KMS-11 (cell line): ENCODE data around the gene NCR2.
A peak's percentile ranks its signal among the peaks of the same experiment; 100 is the strongest.

Experiments used
- H2AFZ ChIP-seq: fragments of 200-600 bp; sonication (generic); 2 replicates; pipeline ENCODE4 v1.6.1; 2016; ENCODE audit warnings: antibody characterized with exemption, mixed run types, low read depth
- H3K27ac ChIP-seq: fragments of 200-600 bp; sonication (generic); 2 replicates; pipeline ENCODE4 v1.6.1; 2016; ENCODE audit warnings: mild to moderate bottlenecking, mixed run types
- H3K27me3 ChIP-seq: fragments of 200-600 bp; sonication (generic); 2 replicates; pipeline ENCODE4 v1.6.1; 2017; ENCODE audit warnings: mild to moderate bottlenecking, low read depth, mixed run types, moderate library complexity; ENCODE audit not compliant: insufficient read depth
- H3K36me3 ChIP-seq: fragments of 200-600 bp; sonication (generic); 2 replicates; pipeline ENCODE4 v1.6.1; 2017; ENCODE audit warnings: mild to moderate bottlenecking, mixed run types; ENCODE audit not compliant: insufficient read depth
- H3K4me1 ChIP-seq: fragments of 200-600 bp; sonication (generic); 2 replicates; pipeline ENCODE4 v1.6.1; 2016; ENCODE audit warnings: mild to moderate bottlenecking, low read depth, mixed run types; ENCODE audit not compliant: poor library complexity, severe bottlenecking
- H3K4me2 ChIP-seq: fragments of 200-600 bp; sonication (generic); 2 replicates; pipeline ENCODE4 v1.7.0; 2016; ENCODE audit warnings: mild to moderate bottlenecking, mixed run types
- H3K4me3 ChIP-seq: fragments of 200-600 bp; sonication (generic); IDR thresholded peaks from 2 replicates; pipeline ENCODE4 v1.6.1; 2017; ENCODE audit warnings: low read depth, low read length, mixed read lengths; ENCODE audit not compliant: insufficient read depth
- H3K79me2 ChIP-seq: fragments of 200-600 bp; sonication (generic); 2 replicates; pipeline ENCODE4 v1.6.1; 2016; ENCODE audit warnings: low read depth, mixed run types; ENCODE audit not compliant: insufficient read depth
- H3K9ac ChIP-seq: fragments of 200-600 bp; sonication (generic); 2 replicates; pipeline ENCODE4 v1.6.1; 2016; ENCODE audit warnings: mild to moderate bottlenecking, mixed run types
- H4K20me1 ChIP-seq: fragments of 200-600 bp; sonication (generic); 2 replicates; pipeline ENCODE4 v1.6.1; 2016; ENCODE audit warnings: mild to moderate bottlenecking, mixed run types; ENCODE audit not compliant: insufficient read depth
- TF ChIP-seq, protein P1 (sequence below): fragments of 200-600 bp; sonication (generic); conservative IDR thresholded peaks from 2 replicates; pipeline ENCODE4 v1.6.1; 2017; ENCODE audit warnings: low read depth, mild to moderate bottlenecking, antibody characterized with exemption, low read length, moderate library complexity, mixed read lengths

NCR2 gene

DNA sequence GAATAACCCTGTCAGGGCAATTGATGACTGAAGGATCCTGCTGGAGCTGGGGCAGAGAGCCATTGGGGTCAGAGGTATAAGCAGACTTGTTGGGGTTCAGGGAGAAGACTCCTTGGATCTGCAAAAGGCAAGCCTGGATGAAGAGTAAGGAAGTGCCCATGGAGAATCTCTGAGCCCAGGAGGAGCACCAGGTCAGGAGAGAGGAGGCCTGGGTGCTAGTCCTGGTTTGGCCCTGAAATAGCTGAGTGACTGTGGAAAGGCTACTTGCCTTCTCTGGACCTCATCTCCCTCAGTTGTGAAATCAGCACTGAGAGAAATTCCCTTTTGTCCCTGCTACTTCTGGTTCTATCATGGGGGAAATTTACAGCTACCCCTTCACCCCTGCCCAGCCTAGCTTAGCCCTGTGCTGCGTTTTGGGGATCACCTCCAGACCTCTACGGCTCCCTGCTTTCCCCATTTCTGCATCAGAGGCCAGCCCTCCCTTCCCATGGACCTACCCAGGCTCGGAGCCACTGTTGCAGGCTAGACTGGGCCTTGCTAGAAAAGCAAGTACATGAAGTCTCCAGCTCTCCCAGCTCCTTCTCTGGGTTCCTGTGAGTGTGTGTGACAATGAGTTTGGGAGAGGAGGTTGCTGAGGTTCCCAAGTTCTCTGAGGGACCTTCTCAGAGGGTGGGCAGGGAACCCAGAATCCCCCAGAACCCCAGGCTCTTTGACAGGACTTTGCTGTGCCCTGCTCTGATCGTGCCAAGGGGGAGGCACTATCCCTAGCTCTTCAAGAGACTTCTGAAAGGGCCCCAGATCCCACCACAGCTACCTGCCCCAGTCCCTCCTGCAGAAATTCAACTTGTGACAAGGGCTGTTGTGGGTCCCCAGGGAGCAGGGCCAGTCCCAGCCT is 2.3 kb upstream of the NCR2 start:
- Histone ChIP-seq H3K36me3 (no peaks in the 10 kb centered on the region), H3K27me3 (no peaks in the 10 kb centered on the region), H3K79me2 (no peaks in the 10 kb centered on the region), H3K27ac (no peak overlapping the region), H4K20me1 (no peaks in the 10 kb centered on the region), H2AFZ (no peak overlapping the region), H3K9ac (no peak overlapping the region), H3K4me2 (no peak overlapping the region), H3K4me3 (no peak overlapping the region), H3K4me1 (peaks cover 17% of the 10 kb centered on the region)
- TF ChIP-seq, protein P1, sequence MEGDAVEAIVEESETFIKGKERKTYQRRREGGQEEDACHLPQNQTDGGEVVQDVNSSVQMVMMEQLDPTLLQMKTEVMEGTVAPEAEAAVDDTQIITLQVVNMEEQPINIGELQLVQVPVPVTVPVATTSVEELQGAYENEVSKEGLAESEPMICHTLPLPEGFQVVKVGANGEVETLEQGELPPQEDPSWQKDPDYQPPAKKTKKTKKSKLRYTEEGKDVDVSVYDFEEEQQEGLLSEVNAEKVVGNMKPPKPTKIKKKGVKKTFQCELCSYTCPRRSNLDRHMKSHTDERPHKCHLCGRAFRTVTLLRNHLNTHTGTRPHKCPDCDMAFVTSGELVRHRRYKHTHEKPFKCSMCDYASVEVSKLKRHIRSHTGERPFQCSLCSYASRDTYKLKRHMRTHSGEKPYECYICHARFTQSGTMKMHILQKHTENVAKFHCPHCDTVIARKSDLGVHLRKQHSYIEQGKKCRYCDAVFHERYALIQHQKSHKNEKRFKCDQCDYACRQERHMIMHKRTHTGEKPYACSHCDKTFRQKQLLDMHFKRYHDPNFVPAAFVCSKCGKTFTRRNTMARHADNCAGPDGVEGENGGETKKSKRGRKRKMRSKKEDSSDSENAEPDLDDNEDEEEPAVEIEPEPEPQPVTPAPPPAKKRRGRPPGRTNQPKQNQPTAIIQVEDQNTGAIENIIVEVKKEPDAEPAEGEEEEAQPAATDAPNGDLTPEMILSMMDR, result no peak

DNA sequence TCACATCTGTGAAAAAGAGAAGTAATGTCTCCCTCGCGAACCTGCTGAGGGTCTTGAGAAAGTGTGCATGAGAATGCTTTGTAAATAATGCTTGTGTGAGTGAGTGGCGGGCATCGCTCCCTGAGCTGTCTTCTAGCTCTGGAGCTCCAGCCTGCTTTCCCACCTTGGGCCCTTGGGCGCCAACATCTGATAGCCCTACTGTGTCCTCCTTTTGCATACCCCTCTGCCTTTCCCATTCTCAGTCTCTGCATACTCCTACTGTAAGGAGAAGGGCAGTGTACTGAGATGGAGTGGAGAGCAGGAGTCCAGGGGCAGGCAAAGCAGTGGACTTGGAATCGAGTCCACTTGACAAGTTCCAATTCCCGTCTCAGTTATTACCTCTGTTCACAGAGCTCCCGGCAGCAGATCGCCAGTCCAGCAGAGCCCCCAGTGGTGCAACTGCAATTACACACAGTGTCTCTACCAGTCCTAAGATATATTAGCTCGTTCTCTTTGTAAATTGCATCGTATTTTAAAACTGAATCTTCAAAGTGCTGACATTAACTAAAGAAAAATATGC is 847 bp upstream of the NCR2 start:
- TF ChIP-seq, protein P1, result no peak
- no peaks in the 10 kb centered on the region for H3K27me3 ChIP-seq
- H3K27ac ChIP-seq, result no peak overlapping the region
- peaks cover 17% of the 10 kb centered on the region for H3K4me1 ChIP-seq
- no peaks in the 10 kb centered on the region for H4K20me1 ChIP-seq
- no peaks in the 10 kb centered on the region for H3K36me3 ChIP-seq
- H2AFZ ChIP-seq, result no peak overlapping the region
- no peak overlapping the region for H3K9ac ChIP-seq
- H3K4me2 ChIP-seq, result no peak overlapping the region
- no peak overlapping the region for H3K4me3 ChIP-seq
- H3K79me2 ChIP-seq, result no peaks in the 10 kb centered on the region

DNA sequence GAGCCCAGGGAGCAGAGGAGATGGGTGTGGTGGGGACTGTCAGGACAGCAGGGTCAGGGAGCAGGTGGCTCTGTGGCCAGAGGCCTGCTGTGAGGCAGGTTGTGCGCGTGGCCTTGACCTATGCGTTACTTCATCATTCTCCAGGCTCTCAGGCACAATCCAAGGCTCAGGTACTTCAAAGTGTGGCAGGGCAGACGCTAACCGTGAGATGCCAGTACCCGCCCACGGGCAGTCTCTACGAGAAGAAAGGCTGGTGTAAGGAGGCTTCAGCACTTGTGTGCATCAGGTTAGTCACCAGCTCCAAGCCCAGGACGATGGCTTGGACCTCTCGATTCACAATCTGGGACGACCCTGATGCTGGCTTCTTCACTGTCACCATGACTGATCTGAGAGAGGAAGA is 535 bp downstream of the NCR2 start:
- TF ChIP-seq, protein P1, result no peak
- Histone ChIP-seq H2AFZ (no peak overlapping the region), H3K9ac (no peak overlapping the region), H3K27me3 (no peaks in the 10 kb centered on the region), H3K79me2 (no peaks in the 10 kb centered on the region), H3K27ac (no peak overlapping the region), H3K36me3 (no peaks in the 10 kb centered on the region), H3K4me1 (peaks cover 17% of the 10 kb centered on the region), H4K20me1 (no peaks in the 10 kb centered on the region), H3K4me2 (no peak overlapping the region), H3K4me3 (no peak overlapping the region)

DNA sequence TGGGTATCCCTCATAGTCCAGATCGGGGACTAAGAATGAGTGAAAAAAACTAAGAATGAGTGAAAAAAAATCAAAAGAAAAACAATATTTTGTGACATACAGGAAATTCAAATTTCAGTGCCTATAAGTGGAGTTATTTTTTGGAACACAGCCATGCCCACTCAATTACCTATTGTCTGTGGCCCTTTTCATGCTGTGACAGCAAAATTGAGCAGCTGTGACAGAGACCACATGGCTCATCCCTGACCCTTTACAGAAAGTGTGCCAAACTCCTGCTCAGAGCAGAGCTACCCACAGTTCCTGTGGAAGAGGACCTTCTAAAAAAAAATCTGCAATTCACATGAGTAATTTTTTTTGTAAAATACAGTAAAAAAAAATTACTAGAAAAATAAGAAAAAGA is 1.4 kb downstream of the NCR2 start:
- H3K27ac ChIP-seq, result no peak overlapping the region
- H3K9ac ChIP-seq, result no peak overlapping the region
- H2AFZ ChIP-seq, result 0 out of 2 replicates have a peak overlapping the region, but pooled peaks have one; percentile 14
- peaks cover 17% of the 10 kb centered on the region for H3K4me1 ChIP-seq
- H4K20me1 ChIP-seq, result no peaks in the 10 kb centered on the region
- H3K27me3 ChIP-seq, result no peaks in the 10 kb centered on the region
- TF ChIP-seq, protein P1, result no peak
- no peaks in the 10 kb centered on the region for H3K79me2 ChIP-seq
- H3K4me2 ChIP-seq, result no peak overlapping the region
- no peak overlapping the region for H3K4me3 ChIP-seq
- no peaks in the 10 kb centered on the region for H3K36me3 ChIP-seq
